HepG2 (cell line): ENCODE results near the gene TANGO2. TPM values are rescaled to one million over a fixed set of nuclear protein-coding genes. Genes with fewer than 3 reads are reported as not detected.

Experiments used
- ATAC-seq: fragments of 200-7000 bp; cut with Tn5 transposase; 3 replicates; pipeline ENCODE4 v1.9.1; 2020; ENCODE audit warnings: mild to moderate bottlenecking, moderate library complexity
- BruUV-seq: library from RNA; stranded (reverse); fragments of 400-500 nt; replicated peaks from 2 replicates; lab custom pipeline; 2021; lab: Mats Ljungman, UMichigan
- CTCF ChIA-PET: fragments of 300-600 bp; formaldehyde crosslinking; extraction: SDS; loops from one replicate; lab custom pipeline; 2021; ENCODE audit warnings: low total read pairs, inconsistent platforms, low intra/inter-chr PET ratio; lab: Yijun Ruan, JAX
- POLR2A ChIA-PET: fragments of 350-600 bp; sonication (Branson Sonifier 250); formaldehyde crosslinking; loops from one replicate; lab custom pipeline; 2020; ENCODE audit warnings: antibody characterized with exemption, inconsistent platforms; lab: Yijun Ruan, JAX
- DNase-seq: peaks from one replicate; pipeline ENCODE4 v3.0.0-alpha.2; 2015; ENCODE audit warnings: low spot score
- FAIRE-seq: peaks from 3 replicates; lab custom pipeline; 2011; peaks lifted over from hg19 to GRCh38; lab: Jason Lieb, UNC
- H2AFZ ChIP-seq: one replicate; pipeline ENCODE4 v1.6.1; 2011; ENCODE audit warnings: low read length, inconsistent platforms
- H3K27ac ChIP-seq: fragments of 300-600 bp; 3 replicates; pipeline ENCODE4 v1.8.0; 2011; ENCODE audit warnings: mixed run types, mild to moderate bottlenecking, mixed read lengths, low read length, inconsistent platforms; ENCODE audit not compliant: insufficient read depth; ENCODE audit errors: extremely low read length
- H3K27me3 ChIP-seq, 2 experiments: fragments of 200-600 bp in 1 of 2; 2 replicates in 1 of 2; 3 replicates in 1 of 2; pipeline versions ENCODE4 v1.6.0 to v1.8.0; 2011; ENCODE audit warnings: low read length in 2 of 2, mild to moderate bottlenecking in 2 of 2, moderate library complexity in 2 of 2, inconsistent platforms in 1 of 2; ENCODE audit not compliant: insufficient read depth in 2 of 2, control insufficient read depth in 1 of 2
- H3K36me3 ChIP-seq, 2 experiments: fragments of 200-600 bp in 1 of 2; replicated peaks in 1 of 2; 2 replicates in 1 of 2; 3 replicates in 1 of 2; pipeline versions ENCODE4 v1.5.1 to v1.8.0; 2011; ENCODE audit warnings: low read length in 2 of 2, inconsistent platforms in 1 of 2; ENCODE audit not compliant: insufficient read depth in 2 of 2, control insufficient read depth in 1 of 2
- H3K4me1 ChIP-seq: 2 replicates; pipeline ENCODE4 v1.5.1; 2012; ENCODE audit warnings: low read length, inconsistent platforms; ENCODE audit not compliant: insufficient read depth
- H3K4me2 ChIP-seq: 2 replicates; pipeline ENCODE4 v1.6.0; 2011; ENCODE audit warnings: low read depth, low read length, inconsistent platforms
- H3K4me3 ChIP-seq, 3 experiments: fragments of 200-600 bp in 1 of 3; sonication (generic), shearing (Covaris generic) in 1 of 3; replicated peaks in 1 of 3; 2 replicates each; pipeline ENCODE4 v1.5.1; 2011 to 2016; ENCODE audit warnings: low read length in 3 of 3, inconsistent platforms in 2 of 3, low read depth in 2 of 3, mild to moderate bottlenecking in 2 of 3, control low read depth in 1 of 3, mixed read lengths in 1 of 3; ENCODE audit not compliant: insufficient read depth in 1 of 3
- H3K79me2 ChIP-seq: one replicate; pipeline ENCODE4 v1.6.1; 2011; ENCODE audit warnings: low read length, inconsistent platforms; ENCODE audit not compliant: insufficient read depth
- H3K9ac ChIP-seq: 2 replicates; pipeline ENCODE4 v1.6.0; 2011; ENCODE audit warnings: mild to moderate bottlenecking, low read depth, low read length, inconsistent platforms; ENCODE audit not compliant: insufficient read depth
- H3K9me3 ChIP-seq: 2 replicates; pipeline ENCODE4 v1.5.1; 2012; ENCODE audit warnings: mild to moderate bottlenecking, low read length
- H4K20me1 ChIP-seq: 2 replicates; pipeline ENCODE4 v1.6.0; 2011; ENCODE audit warnings: inconsistent platforms, mild to moderate bottlenecking, low read length, moderate library complexity; ENCODE audit not compliant: insufficient read depth
- CC2D1A ChIP-seq: sonication (generic); formaldehyde crosslinking; IDR thresholded peaks from 2 replicates; pipeline ENCODE4 v1.8.1; 2023; ENCODE audit warnings: mild to moderate bottlenecking, missing genetic modification reagents
- CEBPB ChIP-seq: IDR thresholded peaks from 2 replicates; pipeline ENCODE4 v1.6.1; 2011; ENCODE audit warnings: low read depth, low read length, improper control_type of control experiment, borderline replicate concordance
- E2F5 ChIP-seq: sonication (generic); formaldehyde crosslinking; conservative IDR thresholded peaks from 2 replicates; pipeline ENCODE4 v1.4.0; 2020; ENCODE audit warnings: missing genetic modification reagents
- MYPOP ChIP-seq: sonication (generic); formaldehyde crosslinking; IDR thresholded peaks from 2 replicates; pipeline ENCODE4 v1.8.1; 2023; ENCODE audit warnings: mild to moderate bottlenecking, moderate library complexity, missing genetic modification reagents
- RNF2 ChIP-seq: fragments of 450-650 bp; conservative IDR thresholded peaks from 2 replicates; pipeline ENCODE4 v1.6.1; 2016; ENCODE audit warnings: low read depth
- SMAD3 ChIP-seq: sonication (generic); formaldehyde crosslinking; IDR thresholded peaks from 2 replicates; pipeline ENCODE4 v1.4.0; 2020; ENCODE audit warnings: missing genetic modification reagents
- YEATS4 ChIP-seq: sonication (generic); formaldehyde crosslinking; IDR thresholded peaks from 2 replicates; pipeline ENCODE4 v1.4.0; 2020; ENCODE audit warnings: missing genetic modification reagents, borderline replicate concordance
- ZNF407 ChIP-seq: sonication (generic); formaldehyde crosslinking; IDR thresholded peaks from one replicate; pipeline ENCODE4 v1.5.1; 2020; ENCODE audit warnings: mild to moderate bottlenecking, missing genetic modification reagents; ENCODE audit errors: not compliant biosample characterization
- ZNF451 ChIP-seq: sonication (generic); formaldehyde crosslinking; IDR thresholded peaks from 2 replicates; pipeline ENCODE4 v1.5.0; 2020; ENCODE audit warnings: mild to moderate bottlenecking, missing genetic modification reagents
- ZNF513 ChIP-seq: sonication (generic); formaldehyde crosslinking; conservative IDR thresholded peaks from 2 replicates; pipeline ENCODE4 v1.5.0; 2020; ENCODE audit warnings: missing genetic modification reagents
- WGBS: methylation state at CpG from one replicate; pipeline ENCODE4 v1.1.6; 2017; ENCODE audit warnings: low lambda C conversion rate; 5-methylcytosine and 5-hydroxymethylcytosine counted together
- in situ Hi-C: cut with HindIII; loops from 2 replicates; pipeline ENCODE4 v1.10.0; 2017; ENCODE audit warnings: low pct_unique_long_range_greater_than_20kb; ENCODE audit not compliant: extremely low pct_ligation_motif_present
- intact Hi-C: fragments of 100-400 bp; cut with micrococcal nuclease; formaldehyde crosslinking; loops from one replicate; pipeline ENCODE4 v1.10.0; 2022; ENCODE audit not compliant: unreplicated experiment
- polyA plus RNA-seq, 8 experiments: library from polyadenylated mRNA; depleted of rRNA in 3 of 8; stranded (reverse) in 7 of 8; unstranded in 1 of 8; fragments of >200 nt; fragmentation: Illumina TruSeq in 4 of 8; extraction: Trizol in 4 of 8; gene quantifications; 2 replicates each; pipeline versions ENCODE4 v1.2.1 to v1.2.3, GENCODE V29; 2011 to 2016; ENCODE audit warnings: low read depth in 4 of 8, missing spikeins in 1 of 8, mixed read lengths in 1 of 8; ENCODE audit not compliant: insufficient read depth in 1 of 8
- total RNA-seq, 5 experiments: library from RNA; depleted of rRNA; stranded (reverse); fragments of >200 nt; fragmentation: Illumina TruSeq; extraction: Trizol; gene quantifications; 2 replicates each; pipeline ENCODE4 v1.2.3, GENCODE V29; 2016; ENCODE audit warnings: low read depth in 1 of 5

TANGO2 gene
- total and polyA plus RNA-seq, 2 of the 13 experiments (the other 11 are each of a cell fraction or from before 2014, with no cell fraction given), result 12.9 to 14.8 TPM

GRCh38 chr22:19974935-19975706, 45.8 kb upstream of the TANGO2 start:
- Histone ChIP-seq H3K27me3 (no peaks in the 10 kb centered on the region), H4K20me1 (no peaks in the 10 kb centered on the region), H3K4me1 (peaks cover 34% of the 10 kb centered on the region), H3K27ac (no peak overlapping the region), H3K4me2 (no peak overlapping the region), H3K9ac (no peak overlapping the region), H3K79me2 (no peaks in the 10 kb centered on the region), H3K9me3 (no peaks in the 10 kb centered on the region), H3K4me3 (no peak overlapping the region), H2AFZ (no peak overlapping the region), H3K36me3 (peaks cover 3 to 8% of the 10 kb centered on the region in 2 experiments; a peak in 2 of 5 replicates)
- FAIRE-seq (no peak), ATAC-seq (no peak), DNase-seq (no peak)
- 96% methylated on average over 11 of the region's 13 CpGs for WGBS
- CTCF ChIA-PET, result no interaction called here
- intact Hi-C loops, result no loop called here
- POLR2A ChIA-PET, result interaction anchor here (1.5 kb wide), 1 partner anchor 11 kb away, joined by 5 read pairs; no protein-coding TSS in a partner anchor
- BruUV-seq, result no TSS peak
- in situ Hi-C loops, result loop anchor here (5.0 kb wide), 1 partner anchor 37 kb away; no protein-coding TSS in a partner anchor
- TF ChIP-seq YEATS4 (CRISPR knock-in tag), result no peak
- TF ChIP-seq ZNF513 (CRISPR knock-in tag), result no peak
- no peak for TF ChIP-seq MYPOP (CRISPR knock-in tag)
- no peak for TF ChIP-seq E2F5
- no peak for TF ChIP-seq RNF2
- TF ChIP-seq ZNF407 (CRISPR knock-in tag), result no peak
- no peak; the same call in 1 of the 2 replicates for TF ChIP-seq CEBPB
- TF ChIP-seq CC2D1A, result no peak
- TF ChIP-seq SMAD3 (CRISPR knock-in tag), result no peak
- TF ChIP-seq ZNF451 (CRISPR knock-in tag), result no peak
